ENCODE results near the gene INO80C.

GRCh38 chr18:35443434-35443833, 54.3 kb downstream of the INO80C start:
- TF ChIP-seq CTCF (IDR thresholded peaks at IDR 0.05; ENCODE audit: borderline replicate concordance, extremely low read depth, low read length, poor library complexity, severe bottlenecking) = no peak
- TF ChIP-seq EZH2 (IDR thresholded peaks at IDR 0.05; ENCODE audit: borderline replicate concordance, low read depth, low read length, severe bottlenecking) = no peak

Measured in DND-41 (cell line).